GM18858 (cell line): Measurements from ENCODE around the gene PIK3CD.
"Not testable (repeated sequence)": the region's sequence is repeated elsewhere in the genome, so short reads cannot be mapped to it uniquely, and the experiment has no call there.

Experiments used
- ATAC-seq: cut with Tn5 transposase; IDR thresholded peaks from one replicate; pipeline ENCODE4 v1.9.1; 2021; ENCODE audit not compliant: unreplicated experiment

Gene PIK3CD

GRCh38 chr1:9653491-9654050 lies 2.0 kb downstream of the PIK3CD start:
- ATAC-seq = no peak

- ATAC-seq = no peak
Measured at GRCh38 chr1:9654051-9654833, 2.7 kb downstream of the PIK3CD start.

GRCh38 chr1:9654834-9655723 lies 3.5 kb downstream of the PIK3CD start:
- no peak for ATAC-seq

DNA sequence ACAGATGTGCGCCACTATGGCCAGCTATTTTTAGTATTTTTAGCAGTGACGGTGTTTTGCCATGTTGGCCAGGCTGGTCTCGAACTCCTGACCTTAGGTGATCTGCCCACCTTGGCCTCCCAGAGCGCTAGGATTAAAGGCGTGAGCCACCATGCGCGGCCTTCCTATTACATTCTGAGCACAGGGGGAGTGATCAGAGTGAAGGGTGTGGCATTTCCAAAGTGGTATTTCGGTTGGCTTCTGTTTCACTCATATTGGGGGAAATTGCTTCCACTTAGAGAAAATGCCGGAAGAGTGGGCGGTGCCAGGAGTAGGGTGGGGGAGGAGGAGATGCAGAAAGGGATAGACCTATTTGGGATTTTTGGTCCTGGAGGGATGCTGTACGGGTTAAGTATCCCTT lies 4.3 kb downstream of the PIK3CD start:
- ATAC-seq = no peak

DNA sequence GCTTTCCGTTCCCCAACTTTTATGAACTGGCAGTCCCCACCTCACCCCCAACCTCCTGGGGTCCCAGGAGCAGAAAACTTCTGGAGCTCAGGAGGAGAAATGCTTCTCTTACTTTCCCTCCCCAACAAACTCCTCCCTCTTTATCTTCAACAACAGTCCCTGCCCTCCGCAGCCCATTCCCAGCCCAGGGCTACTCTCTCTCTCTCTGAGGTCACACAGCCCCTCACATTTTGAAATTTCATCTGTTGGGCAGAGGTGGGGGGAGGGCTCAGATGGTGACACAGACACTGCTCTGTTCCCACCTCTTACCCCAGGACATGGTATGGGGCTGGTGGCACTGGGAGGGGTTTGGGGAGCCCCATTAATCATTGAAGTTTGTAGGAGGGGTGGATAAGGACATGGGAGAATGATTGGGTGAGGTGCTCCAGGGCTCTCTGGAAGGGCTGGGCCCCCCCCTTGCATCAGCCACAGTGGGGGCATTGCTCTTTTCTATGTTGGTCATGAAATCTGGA lies 6.0 kb downstream of the PIK3CD start:
- ATAC-seq = no peak

DNA sequence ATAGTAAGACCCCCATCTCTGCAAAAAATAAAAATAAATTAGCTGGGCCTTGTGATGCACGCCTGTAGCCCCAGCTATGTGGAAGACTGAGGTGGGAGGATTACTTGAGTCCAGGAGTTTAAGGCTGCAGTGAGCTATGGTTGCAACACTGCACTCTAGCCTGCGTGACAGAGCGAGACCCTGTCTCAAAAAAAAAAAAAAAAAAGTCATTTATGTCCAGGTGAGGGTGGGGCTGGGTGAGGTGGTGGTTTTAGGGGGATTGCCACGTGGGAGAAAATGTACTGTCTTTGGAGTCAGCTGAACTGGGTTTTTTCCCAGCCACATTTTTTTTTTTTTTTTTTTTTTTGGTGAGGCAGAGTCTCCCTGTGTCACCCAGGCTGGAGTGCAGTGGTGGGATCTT lies 6.7 kb downstream of the PIK3CD start:
- ATAC-seq = no peak

GRCh38 chr1:9659328-9659727 lies 7.8 kb downstream of the PIK3CD start:
- ATAC-seq = no peak

- no peak for ATAC-seq
Measured at GRCh38 chr1:9663257-9663656, 11.7 kb downstream of the PIK3CD start.

GRCh38 chr1:9665193-9665592 lies 13.7 kb downstream of the PIK3CD start:
- ATAC-seq = no peak

DNA sequence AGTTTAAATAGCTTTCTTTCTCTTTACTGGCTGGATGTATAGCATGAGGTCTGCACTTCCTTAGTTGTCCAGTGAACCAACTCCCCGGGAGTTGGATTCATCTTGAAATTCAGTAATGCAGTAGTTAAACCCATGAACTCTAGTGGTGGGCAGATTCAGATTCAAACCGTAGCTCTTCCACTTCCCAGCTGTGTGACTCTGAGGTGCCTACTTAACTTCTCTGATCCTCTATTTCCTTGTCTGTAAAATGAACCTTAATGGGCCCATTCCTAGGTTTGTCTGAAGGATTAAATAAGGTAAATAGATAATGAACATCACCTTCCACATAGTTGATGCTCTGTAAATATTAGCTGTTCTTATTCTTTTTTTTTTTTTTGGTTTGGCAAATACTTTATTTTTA lies 16.5 kb downstream of the PIK3CD start:
- no peak for ATAC-seq

- no peak for ATAC-seq
Measured at GRCh38 chr1:9670085-9670484, 18.6 kb downstream of the PIK3CD start.

DNA sequence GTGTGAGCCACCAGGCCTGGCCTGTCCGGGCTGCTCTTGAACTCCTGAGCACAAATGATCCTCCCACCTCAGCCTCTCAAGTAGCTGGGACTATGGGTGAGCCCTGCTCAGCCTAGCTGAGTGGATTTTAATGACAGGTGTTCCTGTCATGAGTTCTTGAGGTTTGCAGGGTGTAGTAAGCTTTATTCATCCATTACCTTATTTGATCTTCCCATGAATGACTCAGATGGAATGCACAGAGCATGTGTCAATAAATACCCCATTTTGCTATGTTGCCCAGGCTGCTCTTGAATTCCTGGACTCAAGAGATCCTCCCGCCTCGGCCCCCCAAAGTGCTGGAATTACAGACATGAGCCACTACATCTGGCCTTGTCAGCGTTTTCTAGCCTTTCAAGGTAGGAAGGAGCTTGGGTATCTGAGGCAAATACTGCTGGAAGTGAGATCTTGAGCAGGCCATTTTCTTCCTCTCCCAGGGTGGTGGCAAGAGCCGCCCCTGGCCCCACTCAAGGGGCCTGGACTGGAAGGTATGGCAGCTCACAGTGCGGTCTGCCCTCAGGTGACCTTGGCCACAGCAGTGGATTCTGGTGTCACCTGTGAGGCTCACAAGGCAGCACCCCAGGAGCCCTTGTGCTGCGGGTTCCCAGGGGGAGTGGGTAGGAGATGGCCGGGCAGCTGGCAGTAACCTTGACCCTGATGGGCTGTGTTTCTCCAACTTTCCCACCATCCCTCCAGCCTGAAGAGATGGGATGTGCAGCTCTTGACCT lies 20.0 kb downstream of the PIK3CD start:
- ATAC-seq = no peak

DNA sequence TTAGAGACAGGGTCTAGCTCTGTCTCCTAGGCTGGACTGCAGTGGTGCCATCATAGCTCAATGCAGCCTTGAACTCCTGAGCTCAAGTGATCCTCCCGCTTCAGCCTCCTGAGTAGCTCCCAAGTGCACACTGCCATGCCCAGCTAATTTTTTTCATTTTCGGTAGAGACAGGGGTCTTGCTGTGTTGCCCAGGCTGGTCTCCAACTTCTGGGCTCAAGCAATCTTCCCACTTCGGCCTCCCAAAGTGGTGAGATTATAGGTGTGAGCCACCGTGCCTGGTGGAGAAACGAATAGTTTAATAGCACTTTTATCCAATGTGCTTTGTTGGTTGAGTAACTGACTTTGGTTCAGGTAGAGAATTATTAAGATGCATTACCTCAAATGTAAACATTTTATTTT lies 20.9 kb downstream of the PIK3CD start:
- ATAC-seq = no peak

GRCh38 chr1:9675393-9675792 lies 23.9 kb downstream of the PIK3CD start:
- ATAC-seq = no peak

GRCh38 chr1:9676128-9676527 lies 24.6 kb downstream of the PIK3CD start:
- ATAC-seq = not testable (repeated sequence)

- no peak for ATAC-seq
Measured at GRCh38 chr1:9676815-9677393, 25.4 kb downstream of the PIK3CD start.

GRCh38 chr1:9680091-9680490 lies 28.6 kb downstream of the PIK3CD start:
- no peak for ATAC-seq

GRCh38 chr1:9680828-9681227 lies 29.3 kb downstream of the PIK3CD start:
- ATAC-seq = no peak

GRCh38 chr1:9684801-9685200 lies 33.3 kb downstream of the PIK3CD start:
- no peak for ATAC-seq

- no peak for ATAC-seq
Measured at GRCh38 chr1:9687120-9687873, 35.8 kb downstream of the PIK3CD start.
